MM.1S (cell line): Measurements from ENCODE around the gene PTK7.

Experiments used
- DNase-seq: peaks from one replicate; pipeline ENCODE4 v3.0.0-alpha.2; 2015
- H2AFZ ChIP-seq: fragments of 300-600 bp; sonication (generic); 2 replicates; pipeline ENCODE4 v1.6.0; 2016; ENCODE audit warnings: antibody characterized with exemption, low read length
- H3F3A ChIP-seq: fragments of 300-600 bp; sonication (generic); 2 replicates; pipeline ENCODE4 v1.6.1; 2016; ENCODE audit warnings: mild to moderate bottlenecking, antibody characterized with exemption, low read length, moderate library complexity, mixed read lengths; ENCODE audit not compliant: insufficient read depth
- H3K27ac ChIP-seq: fragments of 300-600 bp; sonication (generic); 2 replicates; pipeline ENCODE4 v1.5.1; 2016; ENCODE audit warnings: mild to moderate bottlenecking, low read length
- H3K27me3 ChIP-seq: fragments of 300-600 bp; sonication (generic); replicated peaks from 2 replicates; pipeline ENCODE4 v1.6.0; 2016; ENCODE audit warnings: low read length; ENCODE audit not compliant: insufficient read depth
- H3K36me3 ChIP-seq: fragments of 300-600 bp; sonication (generic); replicated peaks from 2 replicates; pipeline ENCODE4 v1.6.1; 2016; ENCODE audit warnings: mild to moderate bottlenecking, low read length, mixed read lengths; ENCODE audit not compliant: insufficient read depth
- H3K4me1 ChIP-seq: fragments of 300-600 bp; sonication (generic); 2 replicates; pipeline ENCODE4 v1.6.1; 2016; ENCODE audit warnings: low read length, mixed read lengths
- H3K4me2 ChIP-seq: fragments of 300-600 bp; sonication (generic); 2 replicates; pipeline ENCODE4 v1.6.0; 2016; ENCODE audit warnings: low read depth, low read length
- H3K4me3 ChIP-seq: fragments of 300-600 bp; sonication (generic); 2 replicates; pipeline ENCODE4 v1.5.1; 2016; ENCODE audit warnings: low read length, mixed read lengths
- H3K79me2 ChIP-seq: fragments of 300-600 bp; sonication (generic); 2 replicates; pipeline ENCODE4 v1.6.1; 2016; ENCODE audit warnings: mixed run types, low read length, mixed read lengths
- H3K9ac ChIP-seq: fragments of 300-600 bp; sonication (generic); 2 replicates; pipeline ENCODE4 v1.6.1; 2016; ENCODE audit warnings: low read length, mixed read lengths
- H3K9me2 ChIP-seq: fragments of 300-600 bp; sonication (generic); replicated peaks from 2 replicates; pipeline ENCODE4 v1.6.1; 2016; ENCODE audit warnings: mild to moderate bottlenecking, low read length, mixed read lengths; ENCODE audit not compliant: insufficient read depth
- H3K9me3 ChIP-seq: fragments of 300-600 bp; sonication (generic); replicated peaks from 2 replicates; pipeline ENCODE4 v1.6.1; 2016; ENCODE audit warnings: mild to moderate bottlenecking, low read length, mixed read lengths; ENCODE audit not compliant: insufficient read depth
- H4K20me1 ChIP-seq: fragments of 300-600 bp; sonication (generic); 2 replicates; pipeline ENCODE4 v1.6.1; 2016; ENCODE audit warnings: mild to moderate bottlenecking, low read length, moderate library complexity, mixed read lengths; ENCODE audit not compliant: insufficient read depth
- EZH2 ChIP-seq: fragments of 300-600 bp; sonication (generic); optimal IDR thresholded peaks from 2 replicates; pipeline ENCODE3; 2017; ENCODE audit warnings: low read depth, mild to moderate bottlenecking, antibody characterized with exemption, low read length, mixed read lengths
- EZH2phosphoT487 ChIP-seq: fragments of 300-600 bp; sonication (generic); IDR thresholded peaks from 2 replicates; pipeline ENCODE4 v1.6.1; 2018; ENCODE audit warnings: antibody characterized with exemption, low read length
- TF ChIP-seq, protein P1 (sequence below): fragments of 300-600 bp; sonication (generic); IDR thresholded peaks from 2 replicates; pipeline ENCODE4 v1.5.1; 2016; ENCODE audit warnings: antibody characterized with exemption, low read length, mixed read lengths

The PTK7 gene

DNA sequence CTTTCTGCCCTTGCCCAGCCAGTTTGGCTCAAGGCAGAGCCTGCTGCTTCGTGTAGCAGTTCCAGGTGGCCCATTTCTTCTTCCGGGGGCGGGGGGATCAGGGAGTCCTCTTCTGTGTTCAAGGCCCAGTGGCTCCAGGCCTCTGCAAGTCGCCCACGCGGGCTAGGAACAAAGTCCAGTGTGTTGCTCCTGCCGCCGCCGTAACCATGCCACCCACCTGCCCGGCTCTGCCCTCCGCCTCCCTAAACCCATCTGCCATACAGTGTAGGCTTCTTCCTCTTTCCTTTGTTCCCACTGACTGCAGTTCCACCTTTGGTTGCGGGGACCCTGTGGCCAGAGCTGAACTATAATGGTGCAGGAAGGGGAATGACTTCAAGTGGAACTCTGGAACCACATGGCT, 51.1 kb downstream of the PTK7 start:
- no peak for DNase-seq
- Histone ChIP-seq H3K9me3 (no peaks in the 10 kb centered on the region), H3K36me3 (no peaks in the 10 kb centered on the region), H3K4me1 (no peaks in the 10 kb centered on the region), H3K79me2 (no peaks in the 10 kb centered on the region), H3K9ac (no peak overlapping the region), H3K27me3 (peaks cover 15% of the 10 kb centered on the region), H2AFZ (no peak overlapping the region), H3K4me2 (no peak overlapping the region), H4K20me1 (no peaks in the 10 kb centered on the region), H3K27ac (no peak overlapping the region), H3K9me2 (no peaks in the 10 kb centered on the region), H3F3A (no peaks in the 10 kb centered on the region), H3K4me3 (no peak overlapping the region)
- TF ChIP-seq EZH2: no peak
- no peak for TF ChIP-seq EZH2phosphoT487
- TF ChIP-seq, protein P1, sequence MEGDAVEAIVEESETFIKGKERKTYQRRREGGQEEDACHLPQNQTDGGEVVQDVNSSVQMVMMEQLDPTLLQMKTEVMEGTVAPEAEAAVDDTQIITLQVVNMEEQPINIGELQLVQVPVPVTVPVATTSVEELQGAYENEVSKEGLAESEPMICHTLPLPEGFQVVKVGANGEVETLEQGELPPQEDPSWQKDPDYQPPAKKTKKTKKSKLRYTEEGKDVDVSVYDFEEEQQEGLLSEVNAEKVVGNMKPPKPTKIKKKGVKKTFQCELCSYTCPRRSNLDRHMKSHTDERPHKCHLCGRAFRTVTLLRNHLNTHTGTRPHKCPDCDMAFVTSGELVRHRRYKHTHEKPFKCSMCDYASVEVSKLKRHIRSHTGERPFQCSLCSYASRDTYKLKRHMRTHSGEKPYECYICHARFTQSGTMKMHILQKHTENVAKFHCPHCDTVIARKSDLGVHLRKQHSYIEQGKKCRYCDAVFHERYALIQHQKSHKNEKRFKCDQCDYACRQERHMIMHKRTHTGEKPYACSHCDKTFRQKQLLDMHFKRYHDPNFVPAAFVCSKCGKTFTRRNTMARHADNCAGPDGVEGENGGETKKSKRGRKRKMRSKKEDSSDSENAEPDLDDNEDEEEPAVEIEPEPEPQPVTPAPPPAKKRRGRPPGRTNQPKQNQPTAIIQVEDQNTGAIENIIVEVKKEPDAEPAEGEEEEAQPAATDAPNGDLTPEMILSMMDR: no peak

DNA sequence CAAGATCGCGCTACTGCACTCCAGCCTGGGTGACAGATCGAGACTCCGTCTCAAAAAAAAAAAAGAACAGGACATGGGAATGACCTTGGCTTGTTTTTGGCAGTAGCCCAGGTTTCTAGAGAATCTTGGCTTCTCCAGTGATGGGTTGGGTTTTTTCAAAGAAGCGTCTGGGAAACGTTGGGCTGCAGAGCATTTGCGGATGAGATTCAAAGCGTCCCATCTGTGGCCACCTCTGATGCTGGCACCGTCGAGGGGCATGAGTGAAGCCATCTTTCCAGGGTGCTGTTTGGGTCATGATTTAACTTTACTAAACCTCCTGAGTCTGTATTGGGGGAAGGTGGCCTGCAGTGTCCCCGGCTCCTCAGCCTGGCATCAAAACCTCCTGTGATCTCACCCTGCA, 51.8 kb downstream of the PTK7 start:
- no peaks in the 10 kb centered on the region for H3K79me2 ChIP-seq

DNA sequence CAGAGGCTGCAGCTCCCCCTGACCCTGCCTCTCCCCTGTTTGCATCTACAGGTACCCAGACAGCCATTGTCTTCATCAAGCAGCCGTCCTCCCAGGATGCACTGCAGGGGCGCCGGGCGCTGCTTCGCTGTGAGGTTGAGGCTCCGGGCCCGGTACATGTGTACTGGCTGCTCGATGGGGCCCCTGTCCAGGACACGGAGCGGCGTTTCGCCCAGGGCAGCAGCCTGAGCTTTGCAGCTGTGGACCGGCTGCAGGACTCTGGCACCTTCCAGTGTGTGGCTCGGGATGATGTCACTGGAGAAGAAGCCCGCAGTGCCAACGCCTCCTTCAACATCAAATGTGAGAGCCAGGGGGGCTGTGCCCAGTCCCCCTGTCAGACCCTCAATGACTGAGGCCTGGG, 52.8 kb downstream of the PTK7 start:
- Histone ChIP-seq H3K9me2 (no peaks in the 10 kb centered on the region), H3K4me1 (no peaks in the 10 kb centered on the region), H3K9me3 (no peaks in the 10 kb centered on the region), H3K36me3 (no peaks in the 10 kb centered on the region), H3K27ac (no peak overlapping the region), H2AFZ (no peak overlapping the region), H3K79me2 (no peaks in the 10 kb centered on the region), H4K20me1 (no peaks in the 10 kb centered on the region), H3K4me2 (no peak overlapping the region), H3K9ac (no peak overlapping the region), H3K27me3 (peaks cover 15% of the 10 kb centered on the region), H3K4me3 (no peak overlapping the region), H3F3A (no peaks in the 10 kb centered on the region)
- no peak for DNase-seq
- TF ChIP-seq, protein P1: no peak
- no peak for TF ChIP-seq EZH2
- no peak for TF ChIP-seq EZH2phosphoT487

More for the DNA sequence above, 51.8 kb downstream of the PTK7 start:
- peaks cover 15% of the 10 kb centered on the region for H3K27me3 ChIP-seq
- H3K36me3 ChIP-seq: no peaks in the 10 kb centered on the region
- no peaks in the 10 kb centered on the region for H3K9me2 ChIP-seq
- TF ChIP-seq, protein P1: no peak
- TF ChIP-seq EZH2phosphoT487: no peak
- no peak overlapping the region for H2AFZ ChIP-seq
- no peak overlapping the region for H3K4me2 ChIP-seq
- no peak overlapping the region for H3K27ac ChIP-seq
- H4K20me1 ChIP-seq: no peaks in the 10 kb centered on the region
- no peaks in the 10 kb centered on the region for H3F3A ChIP-seq
- no peak overlapping the region for H3K9ac ChIP-seq
- no peaks in the 10 kb centered on the region for H3K4me1 ChIP-seq
- no peak for DNase-seq
- no peak overlapping the region for H3K4me3 ChIP-seq
- H3K9me3 ChIP-seq: no peaks in the 10 kb centered on the region
